Astrocyte (in vitro differentiated cells and primary cell): ENCODE results near the gene MIA2. TPM values are rescaled to one million over a fixed set of nuclear protein-coding genes. Genes with fewer than 3 reads are reported as not detected.
"Not testable (repeated sequence)": the region's sequence is repeated elsewhere in the genome, so short reads cannot be mapped to it uniquely, and the experiment has no call there.

ENCODE experiments used
- DNase-seq: peaks from one replicate; pipeline ENCODE4 v3.0.0-alpha.2; 2010; ENCODE audit warnings: low read depth
- FAIRE-seq: peaks from 2 replicates; lab custom pipeline; 2011; peaks lifted over from hg19 to GRCh38; lab: Jason Lieb, UNC
- H2AFZ ChIP-seq: 2 replicates; pipeline ENCODE4 v1.6.0; 2012; ENCODE audit warnings: low read depth, low read length, inconsistent platforms
- H3K27ac ChIP-seq: 2 replicates; pipeline ENCODE4 v1.5.1; 2011; ENCODE audit warnings: low read depth, low read length, inconsistent platforms
- H3K27me3 ChIP-seq: 2 replicates; pipeline ENCODE4 v1.6.0; 2011; ENCODE audit warnings: low read length, inconsistent platforms; ENCODE audit not compliant: insufficient read depth
- H3K36me3 ChIP-seq: 2 replicates; pipeline ENCODE4 v1.5.1; 2011; ENCODE audit warnings: low read length, inconsistent platforms; ENCODE audit not compliant: insufficient read depth
- H3K4me1 ChIP-seq: 2 replicates; pipeline ENCODE4 v1.5.1; 2011; ENCODE audit warnings: low read length, inconsistent platforms; ENCODE audit not compliant: insufficient read depth
- H3K4me2 ChIP-seq: 2 replicates; pipeline ENCODE4 v1.6.0; 2012; ENCODE audit warnings: low read length, inconsistent platforms
- H3K4me3 ChIP-seq: 2 replicates; pipeline ENCODE4 v1.5.1; 2011; ENCODE audit warnings: low read depth, mild to moderate bottlenecking, low read length, inconsistent platforms; ENCODE audit not compliant: insufficient read depth
- H3K79me2 ChIP-seq: 2 replicates; pipeline ENCODE4 v1.6.0; 2012; ENCODE audit warnings: mild to moderate bottlenecking, low read length, inconsistent platforms; ENCODE audit not compliant: insufficient read depth
- H3K9ac ChIP-seq: 2 replicates; pipeline ENCODE4 v1.6.0; 2012; ENCODE audit warnings: mild to moderate bottlenecking, low read length, inconsistent platforms
- H3K9me3 ChIP-seq: 2 replicates; pipeline ENCODE4 v1.5.1; 2012; ENCODE audit warnings: low read depth, mild to moderate bottlenecking, low read length, inconsistent platforms; ENCODE audit not compliant: insufficient read depth
- H4K20me1 ChIP-seq: 2 replicates; pipeline ENCODE4 v1.6.0; 2012; ENCODE audit warnings: low read length, inconsistent platforms; ENCODE audit not compliant: insufficient read depth
- H3K27ac Mint-ChIP-seq: one replicate; pipeline ENCODE4 v1.8.0; 2021; ENCODE audit warnings: mild to moderate bottlenecking, mixed read lengths; ENCODE audit not compliant: unreplicated experiment
- H3K27me3 Mint-ChIP-seq: one replicate; pipeline ENCODE4 v1.8.0; 2021; ENCODE audit warnings: low read depth, mixed read lengths; ENCODE audit not compliant: unreplicated experiment
- H3K36me3 Mint-ChIP-seq: one replicate; pipeline ENCODE4 v1.8.0; 2021; ENCODE audit warnings: low read depth, mixed read lengths; ENCODE audit not compliant: unreplicated experiment
- H3K4me1 Mint-ChIP-seq: one replicate; pipeline ENCODE4 v1.8.0; 2021; ENCODE audit warnings: low read depth, mixed read lengths; ENCODE audit not compliant: unreplicated experiment
- H3K4me3 Mint-ChIP-seq: one replicate; pipeline ENCODE4 v1.8.0; 2021; ENCODE audit warnings: mild to moderate bottlenecking, moderate library complexity, mixed read lengths; ENCODE audit not compliant: unreplicated experiment
- H3K9me3 Mint-ChIP-seq: one replicate; pipeline ENCODE4 v1.8.0; 2021; ENCODE audit warnings: mild to moderate bottlenecking, mixed read lengths; ENCODE audit not compliant: unreplicated experiment
- CTCF ChIP-seq: IDR thresholded peaks from 2 replicates; pipeline ENCODE4 v1.5.1; 2011; ENCODE audit warnings: low read depth, mild to moderate bottlenecking, inconsistent platforms, low read length, moderate library complexity; ENCODE audit not compliant: insufficient read depth
- EZH2 ChIP-seq: IDR thresholded peaks from 2 replicates; pipeline ENCODE4 v1.6.1; 2012; ENCODE audit warnings: mild to moderate bottlenecking, low read length, inconsistent platforms; ENCODE audit not compliant: insufficient read depth
- total RNA-seq: library from RNA; stranded (reverse); gene quantifications from 2 replicates; pipeline ENCODE4 v1.2.1, GENCODE V29; 2021

MIA2 gene
- total RNA-seq, 1 donor from 2014 or later, result 18.2 TPM

GRCh38 chr14:39246618-39247017 is 12.9 kb downstream of the MIA2 start:
- H3K4me3 ChIP-seq, result no peak overlapping the region
- no peaks in the 10 kb centered on the region for H3K36me3 ChIP-seq
- H4K20me1 ChIP-seq, result no peaks in the 10 kb centered on the region
- H3K27me3 ChIP-seq, result no peaks in the 10 kb centered on the region
- peaks cover 3% of the 10 kb centered on the region for H3K4me1 ChIP-seq
- Mint-ChIP-seq H3K27me3 (no peaks in the 10 kb centered on the region), H3K9me3 (peaks cover 2% of the 10 kb centered on the region), H3K4me3 (no peak overlapping the region), H3K36me3 (no peaks in the 10 kb centered on the region), H3K4me1 (peaks cover 6% of the 10 kb centered on the region), H3K27ac (no peak overlapping the region)
- H3K9ac ChIP-seq, result no peak overlapping the region
- no peak for FAIRE-seq
- no peak overlapping the region for H3K27ac ChIP-seq
- DNase-seq, result no peak
- no peaks in the 10 kb centered on the region for H3K79me2 ChIP-seq
- H2AFZ ChIP-seq, result no peak overlapping the region
- no peaks in the 10 kb centered on the region for H3K9me3 ChIP-seq
- no peak for TF ChIP-seq CTCF
- H3K4me2 ChIP-seq, result no peak overlapping the region

- peak; percentile 89 for DNase-seq
These were observed 13.5 kb downstream of the MIA2 start for GRCh38 chr14:39247256-39247655.

GRCh38 chr14:39251547-39251946 is 17.8 kb downstream of the MIA2 start:
- Histone ChIP-seq H4K20me1 (no peaks in the 10 kb centered on the region), H3K9ac (no peak overlapping the region), H3K27me3 (no peaks in the 10 kb centered on the region), H3K27ac (no peak overlapping the region), H2AFZ (no peak overlapping the region), H3K4me2 (no peak overlapping the region), H3K79me2 (no peaks in the 10 kb centered on the region), H3K4me1 (peaks cover 3% of the 10 kb centered on the region), H3K36me3 (no peaks in the 10 kb centered on the region), H3K9me3 (no peaks in the 10 kb centered on the region), H3K4me3 (no peak overlapping the region)
- H3K9me3 Mint-ChIP-seq, result peaks cover 2% of the 10 kb centered on the region
- FAIRE-seq (no peak), DNase-seq (no peak)
- H3K27me3 Mint-ChIP-seq, result peaks cover 4% of the 10 kb centered on the region
- peaks cover 6% of the 10 kb centered on the region for H3K4me1 Mint-ChIP-seq
- H3K27ac Mint-ChIP-seq, result no peak overlapping the region
- no peak overlapping the region for H3K4me3 Mint-ChIP-seq
- TF ChIP-seq CTCF, result no peak
- no peak for TF ChIP-seq EZH2
- H3K36me3 Mint-ChIP-seq, result no peaks in the 10 kb centered on the region

More at GRCh38 chr14:39247256-39247655, 13.5 kb downstream of the MIA2 start:
- TF ChIP-seq EZH2 (no peak), CTCF (no peak)
- Histone ChIP-seq H3K4me1 (peaks cover 3% of the 10 kb centered on the region), H3K9ac (no peak overlapping the region), H3K27ac (no peak overlapping the region), H3K27me3 (no peaks in the 10 kb centered on the region), H3K36me3 (no peaks in the 10 kb centered on the region), H3K4me3 (no peak overlapping the region), H4K20me1 (no peaks in the 10 kb centered on the region), H3K4me2 (peak overlapping the region; percentile 57), H3K79me2 (no peaks in the 10 kb centered on the region), H3K9me3 (no peaks in the 10 kb centered on the region), H2AFZ (peak overlapping the region; percentile 48)
- no peaks in the 10 kb centered on the region for H3K27me3 Mint-ChIP-seq
- H3K4me3 Mint-ChIP-seq, result no peak overlapping the region
- peak; percentile 95 for FAIRE-seq
- peaks cover 4% of the 10 kb centered on the region for H3K9me3 Mint-ChIP-seq
- peaks cover 6% of the 10 kb centered on the region for H3K4me1 Mint-ChIP-seq
- H3K27ac Mint-ChIP-seq, result no peak overlapping the region
- no peaks in the 10 kb centered on the region for H3K36me3 Mint-ChIP-seq

GRCh38 chr14:39257388-39257787 is 23.7 kb downstream of the MIA2 start:
- H4K20me1 ChIP-seq, H3K4me3 ChIP-seq, H3K4me1 Mint-ChIP-seq, FAIRE-seq, DNase-seq, H2AFZ ChIP-seq, H3K4me2 ChIP-seq, H3K9ac ChIP-seq, H3K27me3 ChIP-seq, H3K27ac Mint-ChIP-seq, H3K36me3 Mint-ChIP-seq, H3K27ac ChIP-seq, H3K79me2 ChIP-seq, H3K27me3 Mint-ChIP-seq, H3K9me3 ChIP-seq, H3K9me3 Mint-ChIP-seq, H3K4me1 ChIP-seq, H3K4me3 Mint-ChIP-seq, H3K36me3 ChIP-seq: not testable (repeated sequence)
